ENCODE measurements around the gene ZSWIM8.

DNA sequence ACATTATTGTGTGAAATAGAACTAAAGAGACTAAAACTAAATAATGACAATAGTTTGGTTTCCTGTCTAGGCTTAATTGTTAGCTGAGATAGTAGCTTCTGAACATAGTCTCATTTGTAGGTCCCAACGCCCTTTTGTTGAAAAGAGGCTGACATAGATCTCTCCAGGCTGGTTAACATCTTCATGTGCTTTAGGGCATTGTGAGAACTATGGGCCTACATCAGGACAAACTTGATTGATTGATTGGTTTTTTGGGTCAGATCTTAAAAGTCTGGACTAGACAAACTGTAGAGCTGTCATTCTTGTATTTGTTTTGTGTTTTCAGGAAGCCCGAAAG, 2.7 kb upstream of the ZSWIM8 start:
- TF ChIP-seq POLR2A (IDR thresholded peaks at IDR 0.05) (no peak), POLR2AphosphoS5 (IDR thresholded peaks at IDR 0.05) (no peak), EP300 (IDR thresholded peaks at IDR 0.05) (no peak)
- TF ChIP-seq, protein P1, sequence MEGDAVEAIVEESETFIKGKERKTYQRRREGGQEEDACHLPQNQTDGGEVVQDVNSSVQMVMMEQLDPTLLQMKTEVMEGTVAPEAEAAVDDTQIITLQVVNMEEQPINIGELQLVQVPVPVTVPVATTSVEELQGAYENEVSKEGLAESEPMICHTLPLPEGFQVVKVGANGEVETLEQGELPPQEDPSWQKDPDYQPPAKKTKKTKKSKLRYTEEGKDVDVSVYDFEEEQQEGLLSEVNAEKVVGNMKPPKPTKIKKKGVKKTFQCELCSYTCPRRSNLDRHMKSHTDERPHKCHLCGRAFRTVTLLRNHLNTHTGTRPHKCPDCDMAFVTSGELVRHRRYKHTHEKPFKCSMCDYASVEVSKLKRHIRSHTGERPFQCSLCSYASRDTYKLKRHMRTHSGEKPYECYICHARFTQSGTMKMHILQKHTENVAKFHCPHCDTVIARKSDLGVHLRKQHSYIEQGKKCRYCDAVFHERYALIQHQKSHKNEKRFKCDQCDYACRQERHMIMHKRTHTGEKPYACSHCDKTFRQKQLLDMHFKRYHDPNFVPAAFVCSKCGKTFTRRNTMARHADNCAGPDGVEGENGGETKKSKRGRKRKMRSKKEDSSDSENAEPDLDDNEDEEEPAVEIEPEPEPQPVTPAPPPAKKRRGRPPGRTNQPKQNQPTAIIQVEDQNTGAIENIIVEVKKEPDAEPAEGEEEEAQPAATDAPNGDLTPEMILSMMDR (IDR thresholded peaks at IDR 0.05) = no peak

Data from stomach (tissue), 4 donors.